WTC11 (cell line): ENCODE results near the gene KCTD21.

Experiments
- AFF4 ChIP-seq: sonication (generic); formaldehyde crosslinking; IDR thresholded peaks from 2 replicates; pipeline ENCODE4 v1.8.1; 2023; ENCODE audit warnings: mild to moderate bottlenecking, missing genetic modification reagents, borderline replicate concordance
- ATF3 ChIP-seq: sonication (generic); formaldehyde crosslinking; conservative IDR thresholded peaks from 2 replicates; pipeline ENCODE4 v1.8.1; 2022; ENCODE audit warnings: mild to moderate bottlenecking, missing genetic modification reagents
- ATF6 ChIP-seq: sonication (generic); formaldehyde crosslinking; IDR thresholded peaks from 2 replicates; pipeline ENCODE4 v1.8.1; 2023; ENCODE audit warnings: mild to moderate bottlenecking, missing genetic modification reagents
- CTCF ChIP-seq: fragments of 200-600 bp; IDR thresholded peaks from 2 replicates; pipeline ENCODE4 v1.8.0; 2022; ENCODE audit warnings: antibody characterized with exemption
- ELF4 ChIP-seq: sonication (generic); formaldehyde crosslinking; IDR thresholded peaks from 2 replicates; pipeline ENCODE4 v1.8.1; 2022; ENCODE audit warnings: low read depth, mild to moderate bottlenecking, moderate library complexity, missing genetic modification reagents
- NFYB ChIP-seq: sonication (generic); formaldehyde crosslinking; conservative IDR thresholded peaks from 2 replicates; pipeline ENCODE4 v1.8.0; 2022; ENCODE audit warnings: low read depth, missing genetic modification reagents
- TEAD4 ChIP-seq: sonication (generic); formaldehyde crosslinking; IDR thresholded peaks from 2 replicates; pipeline ENCODE4 v1.8.0; 2022; ENCODE audit warnings: mild to moderate bottlenecking, missing genetic modification reagents
- USF1 ChIP-seq: sonication (generic); formaldehyde crosslinking; IDR thresholded peaks from 2 replicates; pipeline ENCODE4 v1.8.0; 2022; ENCODE audit warnings: mild to moderate bottlenecking, missing genetic modification reagents
- ZBTB21 ChIP-seq: sonication (generic); formaldehyde crosslinking; IDR thresholded peaks from 2 replicates; pipeline ENCODE4 v1.8.1; 2023; ENCODE audit warnings: mild to moderate bottlenecking, missing genetic modification reagents, borderline replicate concordance
- TF ChIP-seq, protein P1 (sequence below): sonication (generic); formaldehyde crosslinking; IDR thresholded peaks from 2 replicates; pipeline ENCODE4 v1.8.1; 2022; ENCODE audit warnings: missing genetic modification reagents, borderline replicate concordance

DNA sequence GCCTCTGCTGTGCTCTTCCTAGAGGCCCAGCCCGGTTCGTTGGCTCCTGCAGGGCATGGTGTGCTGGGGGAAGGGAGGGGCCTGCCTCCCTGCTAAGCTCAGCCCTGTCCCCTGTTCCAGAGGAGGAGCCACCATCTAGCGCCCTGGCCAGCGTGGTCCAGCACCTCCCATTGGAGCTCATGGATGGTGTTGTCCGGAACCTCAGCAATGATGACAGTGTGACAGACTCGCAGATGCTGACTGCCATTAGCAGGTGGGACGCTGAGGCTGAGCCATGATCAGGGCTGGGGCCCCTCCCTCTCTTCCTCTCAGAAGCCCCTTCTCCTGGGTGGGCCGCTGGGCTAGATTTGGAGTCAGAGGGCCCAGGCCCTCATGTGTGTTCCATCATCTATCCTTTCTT is 9.4 kb upstream of the KCTD21 start:
- TF ChIP-seq AFF4 (CRISPR knock-in tag) (no peak), CTCF (no peak), ELF4 (CRISPR knock-in tag) (no peak), USF1 (CRISPR knock-in tag) (no peak), ATF3 (CRISPR knock-in tag) (no peak), NFYB (no peak), ZBTB21 (CRISPR knock-in tag) (no peak), TEAD4 (CRISPR knock-in tag) (no peak), ATF6 (CRISPR knock-in tag) (no peak)
- TF ChIP-seq, protein P1, sequence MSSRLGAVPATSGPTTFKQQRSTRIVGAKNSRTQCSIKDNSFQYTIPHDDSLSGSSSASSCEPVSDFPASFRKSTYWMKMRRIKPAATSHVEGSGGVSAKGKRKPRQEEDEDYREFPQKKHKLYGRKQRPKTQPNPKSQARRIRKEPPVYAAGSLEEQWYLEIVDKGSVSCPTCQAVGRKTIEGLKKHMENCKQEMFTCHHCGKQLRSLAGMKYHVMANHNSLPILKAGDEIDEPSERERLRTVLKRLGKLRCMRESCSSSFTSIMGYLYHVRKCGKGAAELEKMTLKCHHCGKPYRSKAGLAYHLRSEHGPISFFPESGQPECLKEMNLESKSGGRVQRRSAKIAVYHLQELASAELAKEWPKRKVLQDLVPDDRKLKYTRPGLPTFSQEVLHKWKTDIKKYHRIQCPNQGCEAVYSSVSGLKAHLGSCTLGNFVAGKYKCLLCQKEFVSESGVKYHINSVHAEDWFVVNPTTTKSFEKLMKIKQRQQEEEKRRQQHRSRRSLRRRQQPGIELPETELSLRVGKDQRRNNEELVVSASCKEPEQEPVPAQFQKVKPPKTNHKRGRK: no peak
